Loucy (cell line): ENCODE measurements around the gene UBL4A.

Experiments used
- H2AFZ ChIP-seq: fragments of 200-600 bp; sonication (generic); 2 replicates; pipeline ENCODE4 v1.6.0; 2016; ENCODE audit warnings: antibody characterized with exemption, mild to moderate bottlenecking, low read length, moderate library complexity
- H3F3A ChIP-seq: fragments of 200-600 bp; 2 replicates; pipeline ENCODE4 v1.6.0; 2016; ENCODE audit warnings: antibody characterized with exemption, low read depth, mild to moderate bottlenecking
- H3K27me3 ChIP-seq: fragments of 200-600 bp; sonication (generic); 2 replicates; pipeline ENCODE4 v1.6.1; 2014; ENCODE audit warnings: low read length, mild to moderate bottlenecking; ENCODE audit not compliant: insufficient read depth, poor library complexity, severe bottlenecking
- H3K36me3 ChIP-seq: fragments of 200-600 bp; sonication (generic); 2 replicates; pipeline ENCODE4 v1.6.1; 2016; ENCODE audit warnings: low read length; ENCODE audit not compliant: insufficient read depth
- H3K4me1 ChIP-seq: fragments of 200-600 bp; sonication (generic); 2 replicates; pipeline ENCODE4 v1.5.1; 2014; ENCODE audit warnings: low read length, mild to moderate bottlenecking; ENCODE audit not compliant: insufficient read depth, poor library complexity, severe bottlenecking
- H3K4me2 ChIP-seq: fragments of 200-600 bp; sonication (generic); 2 replicates; pipeline ENCODE4 v1.6.0; 2014; ENCODE audit warnings: antibody characterized with exemption, low read length, low read depth, mild to moderate bottlenecking; ENCODE audit not compliant: poor library complexity, severe bottlenecking
- H3K4me3 ChIP-seq: fragments of 200-600 bp; sonication (generic); 2 replicates; pipeline ENCODE4 v1.5.1; 2014; ENCODE audit warnings: low read length, mild to moderate bottlenecking, mixed read lengths; ENCODE audit not compliant: poor library complexity, severe bottlenecking
- H3K79me2 ChIP-seq: fragments of 200-600 bp; sonication (generic); 2 replicates; pipeline ENCODE4 v1.6.1; 2014; ENCODE audit warnings: low read length; ENCODE audit not compliant: insufficient read depth
- H3K9ac ChIP-seq: fragments of 200-600 bp; sonication (generic); 2 replicates; pipeline ENCODE4 v1.6.0; 2014; ENCODE audit warnings: mild to moderate bottlenecking, low read depth, low read length, moderate library complexity; ENCODE audit not compliant: poor library complexity, severe bottlenecking
- H3K9me2 ChIP-seq: fragments of 200-600 bp; sonication (generic); replicated peaks from 2 replicates; pipeline ENCODE4 v1.6.1; 2016; ENCODE audit warnings: low read depth, low read length, mixed read lengths
- H3K9me3 ChIP-seq: fragments of 200-600 bp; sonication (generic); 2 replicates; pipeline ENCODE4 v1.6.1; 2014; ENCODE audit warnings: mild to moderate bottlenecking, antibody characterized with exemption, low read length, low read depth; ENCODE audit not compliant: insufficient read depth
- H4K20me1 ChIP-seq: fragments of 200-600 bp; sonication (generic); 2 replicates; pipeline ENCODE4 v1.6.0; 2014; ENCODE audit warnings: antibody characterized with exemption, low read length, mild to moderate bottlenecking; ENCODE audit not compliant: insufficient read depth, poor library complexity, severe bottlenecking
- EZH2phosphoT487 ChIP-seq: fragments of 200-600 bp; IDR thresholded peaks from 2 replicates; pipeline ENCODE4 v1.6.1; 2018; ENCODE audit warnings: antibody characterized with exemption, mild to moderate bottlenecking, moderate library complexity, borderline replicate concordance
- TF ChIP-seq, protein P1 (sequence below): fragments of 200-600 bp; sonication (generic); conservative IDR thresholded peaks from 2 replicates; pipeline ENCODE4 v1.5.1; 2014; ENCODE audit warnings: mild to moderate bottlenecking, antibody characterized with exemption, low read length

UBL4A gene

DNA sequence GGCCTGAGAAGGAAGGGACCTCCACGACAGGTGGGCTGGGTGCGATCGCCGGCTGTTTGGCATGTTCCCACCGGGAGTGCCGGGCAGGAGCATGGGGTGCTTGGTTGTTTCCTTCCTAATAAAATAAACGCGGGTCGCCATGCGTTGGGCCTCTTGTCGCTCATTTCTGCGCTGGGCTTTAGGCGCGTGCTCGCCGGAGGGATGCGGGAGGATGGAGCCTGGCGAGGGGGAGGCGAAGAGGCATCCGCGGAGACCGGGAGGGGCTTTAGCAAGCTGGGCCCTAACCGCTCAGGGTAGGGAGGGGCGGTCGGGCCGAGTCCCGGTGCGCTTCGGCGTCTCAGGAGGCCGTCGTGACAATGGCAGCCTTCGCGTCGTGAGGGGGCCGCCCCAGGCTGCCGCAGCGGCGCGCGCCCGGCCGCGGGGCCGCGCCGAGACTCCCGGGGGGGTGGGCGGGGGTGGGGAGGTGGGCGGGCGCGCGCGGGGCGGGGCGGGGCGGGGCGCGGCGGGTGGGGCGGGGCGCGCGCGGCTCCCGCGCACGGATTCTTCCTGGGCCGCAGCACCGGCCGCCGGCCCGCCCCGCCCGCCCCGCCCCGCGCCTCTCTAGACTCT is 49.9 kb downstream of the UBL4A start:
- TF ChIP-seq, protein P1, sequence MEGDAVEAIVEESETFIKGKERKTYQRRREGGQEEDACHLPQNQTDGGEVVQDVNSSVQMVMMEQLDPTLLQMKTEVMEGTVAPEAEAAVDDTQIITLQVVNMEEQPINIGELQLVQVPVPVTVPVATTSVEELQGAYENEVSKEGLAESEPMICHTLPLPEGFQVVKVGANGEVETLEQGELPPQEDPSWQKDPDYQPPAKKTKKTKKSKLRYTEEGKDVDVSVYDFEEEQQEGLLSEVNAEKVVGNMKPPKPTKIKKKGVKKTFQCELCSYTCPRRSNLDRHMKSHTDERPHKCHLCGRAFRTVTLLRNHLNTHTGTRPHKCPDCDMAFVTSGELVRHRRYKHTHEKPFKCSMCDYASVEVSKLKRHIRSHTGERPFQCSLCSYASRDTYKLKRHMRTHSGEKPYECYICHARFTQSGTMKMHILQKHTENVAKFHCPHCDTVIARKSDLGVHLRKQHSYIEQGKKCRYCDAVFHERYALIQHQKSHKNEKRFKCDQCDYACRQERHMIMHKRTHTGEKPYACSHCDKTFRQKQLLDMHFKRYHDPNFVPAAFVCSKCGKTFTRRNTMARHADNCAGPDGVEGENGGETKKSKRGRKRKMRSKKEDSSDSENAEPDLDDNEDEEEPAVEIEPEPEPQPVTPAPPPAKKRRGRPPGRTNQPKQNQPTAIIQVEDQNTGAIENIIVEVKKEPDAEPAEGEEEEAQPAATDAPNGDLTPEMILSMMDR = no peak
- TF ChIP-seq EZH2phosphoT487 = no peak
- H3K27me3 ChIP-seq = no peaks in the 10 kb centered on the region
- peaks cover 42% of the 10 kb centered on the region for H3K79me2 ChIP-seq
- peak overlapping the region; percentile 80 for H3K9ac ChIP-seq
- H2AFZ ChIP-seq = no peak overlapping the region
- H4K20me1 ChIP-seq = no peaks in the 10 kb centered on the region
- H3K36me3 ChIP-seq = no peaks in the 10 kb centered on the region; the same call in 1 of the 2 replicates
- peaks cover 6% of the 10 kb centered on the region for H3K4me1 ChIP-seq
- no peaks in the 10 kb centered on the region for H3K9me3 ChIP-seq
- no peaks in the 10 kb centered on the region for H3F3A ChIP-seq
- H3K4me2 ChIP-seq = peak overlapping the region; percentile 53
- peak overlapping the region; percentile 80 for H3K4me3 ChIP-seq
- H3K9me2 ChIP-seq = no peaks in the 10 kb centered on the region

DNA sequence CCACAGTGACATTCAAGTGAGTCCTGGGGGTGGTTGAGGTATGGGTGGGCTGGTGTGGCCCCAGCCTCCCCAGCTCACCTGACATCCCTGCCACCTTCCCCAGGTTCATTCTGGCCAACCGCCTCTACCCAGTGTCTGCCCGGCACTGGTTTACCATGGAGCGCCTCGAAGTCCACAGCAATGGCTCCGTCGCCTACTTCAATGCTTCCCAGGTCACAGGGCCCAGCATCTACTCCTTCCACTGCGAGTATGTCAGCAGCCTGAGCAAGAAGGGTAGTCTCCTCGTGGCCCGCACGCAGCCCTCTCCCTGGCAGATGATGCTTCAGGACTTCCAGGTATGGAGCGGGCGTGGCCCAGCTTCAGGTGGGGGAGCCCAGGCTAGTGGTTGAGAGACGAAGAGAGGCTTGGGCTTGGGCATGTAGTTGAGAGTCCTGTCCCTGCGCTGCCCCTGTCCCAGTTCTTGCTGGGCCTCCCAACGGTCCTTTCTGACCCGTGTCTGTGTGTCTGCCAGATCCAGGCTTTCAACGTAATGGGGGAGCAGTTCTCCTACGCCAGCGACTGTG is 51.2 kb downstream of the UBL4A start:
- H3K4me3 ChIP-seq = no peak overlapping the region
- H3K9ac ChIP-seq = no peak overlapping the region
- H3K4me1 ChIP-seq = peaks cover 9% of the 10 kb centered on the region
- no peak overlapping the region for H2AFZ ChIP-seq
- no peaks in the 10 kb centered on the region for H3K9me2 ChIP-seq
- H3F3A ChIP-seq = no peaks in the 10 kb centered on the region
- H3K4me2 ChIP-seq = no peak overlapping the region
- TF ChIP-seq, protein P1 = no peak
- no peak for TF ChIP-seq EZH2phosphoT487
- H3K9me3 ChIP-seq = no peaks in the 10 kb centered on the region
- no peaks in the 10 kb centered on the region for H4K20me1 ChIP-seq
- peaks cover 49% of the 10 kb centered on the region for H3K79me2 ChIP-seq
- H3K36me3 ChIP-seq = no peaks in the 10 kb centered on the region; the same call in 1 of the 2 replicates
- H3K27me3 ChIP-seq = no peaks in the 10 kb centered on the region

DNA sequence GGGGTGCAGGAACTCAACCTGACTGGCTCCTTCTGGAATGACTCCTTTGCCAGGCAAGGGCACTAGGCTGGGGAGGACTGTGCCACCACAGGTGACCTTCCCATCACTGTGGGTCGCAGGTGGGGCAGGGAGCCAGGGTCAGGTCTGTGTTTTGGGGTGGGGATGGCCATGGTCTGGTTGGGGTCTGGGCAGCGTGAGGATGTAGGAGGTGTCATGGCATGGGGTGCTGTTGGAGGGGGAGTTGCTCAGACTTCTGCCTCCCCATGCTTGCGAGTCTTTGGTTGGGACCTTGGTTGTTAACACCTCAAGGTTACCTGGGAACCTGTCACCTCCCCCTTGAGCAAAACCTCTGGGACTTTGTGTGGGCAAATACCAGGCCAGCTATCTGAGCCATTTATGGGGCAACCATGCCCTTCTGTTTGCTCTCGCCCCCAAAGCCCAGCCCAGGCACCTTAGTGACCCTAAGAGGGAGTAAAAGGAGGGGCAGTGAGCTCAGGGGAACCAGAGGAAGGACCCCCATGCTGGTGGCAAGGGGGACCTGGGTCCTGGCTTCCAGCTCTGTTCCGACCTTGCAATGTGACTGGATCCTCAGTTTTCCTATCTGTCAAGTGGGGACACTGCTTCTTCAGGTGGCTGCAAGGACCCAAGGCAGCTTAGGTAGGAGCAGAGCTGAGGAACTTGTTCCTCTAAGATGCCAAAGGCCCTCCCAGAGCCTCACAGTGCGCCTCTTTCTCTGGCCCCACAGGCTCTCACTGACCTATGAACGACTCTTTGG is 51.8 kb downstream of the UBL4A start:
- Histone ChIP-seq H3K4me2 (no peak overlapping the region), H2AFZ (no peak overlapping the region), H3K4me1 (peaks cover 12% of the 10 kb centered on the region), H4K20me1 (no peaks in the 10 kb centered on the region), H3K9me2 (no peaks in the 10 kb centered on the region), H3K9me3 (no peaks in the 10 kb centered on the region), H3F3A (no peaks in the 10 kb centered on the region), H3K4me3 (no peak overlapping the region), H3K27me3 (no peaks in the 10 kb centered on the region), H3K36me3 (no peaks in the 10 kb centered on the region; the same call in 1 of the 2 replicates), H3K79me2 (peaks cover 48% of the 10 kb centered on the region), H3K9ac (no peak overlapping the region)
- TF ChIP-seq EZH2phosphoT487 = no peak
- TF ChIP-seq, protein P1 = no peak
